Chondrocyte (in vitro differentiated cells): ENCODE measurements around the gene DOCK2. TPM values are rescaled to one million over a fixed set of nuclear protein-coding genes. Genes with fewer than 3 reads are reported as not detected.

Source experiments
- DNase-seq: peaks from one replicate; pipeline ENCODE4 v3.0.0; 2021; ENCODE audit warnings: mixed read lengths, low spot score
- H3K27ac Mint-ChIP-seq: one replicate; pipeline ENCODE4 v1.8.0; 2021; ENCODE audit warnings: mild to moderate bottlenecking, moderate library complexity, mixed read lengths; ENCODE audit not compliant: unreplicated experiment
- H3K27me3 Mint-ChIP-seq: 2 replicates; pipeline ENCODE4 v1.8.0; 2021; ENCODE audit warnings: low read depth, mixed read lengths
- H3K36me3 Mint-ChIP-seq: 2 replicates; pipeline ENCODE4 v1.8.0; 2021; ENCODE audit warnings: low read depth, mixed read lengths
- H3K4me1 Mint-ChIP-seq: 2 replicates; pipeline ENCODE4 v1.8.0; 2021; ENCODE audit warnings: low read depth, mild to moderate bottlenecking, mixed read lengths
- H3K4me3 Mint-ChIP-seq: one replicate; pipeline ENCODE4 v1.8.0; 2021; ENCODE audit warnings: mild to moderate bottlenecking, moderate library complexity, mixed read lengths; ENCODE audit not compliant: unreplicated experiment
- H3K9me3 Mint-ChIP-seq: 2 replicates; pipeline ENCODE4 v1.8.0; 2021; ENCODE audit warnings: low read depth, mixed read lengths
- CTCF ChIP-seq: fragments of 200-600 bp; sonication (generic); IDR thresholded peaks from 2 replicates; pipeline ENCODE4 v1.5.0; 2021; ENCODE audit warnings: antibody characterized with exemption, mild to moderate bottlenecking, moderate library complexity
- total RNA-seq: library from RNA; stranded (reverse); gene quantifications from 3 replicates; pipeline ENCODE4 v1.2.1, GENCODE V29; 2021

DOCK2 gene
- total RNA-seq, 1 donor from 2014 or later: 3.1 TPM

- no peak overlapping the region for H3K27ac Mint-ChIP-seq
- no peaks in the 10 kb centered on the region for H3K27me3 Mint-ChIP-seq
- H3K36me3 Mint-ChIP-seq: no peaks in the 10 kb centered on the region
Observed at GRCh38 chr5:169754737-169755136, 117.7 kb downstream of the DOCK2 start.

GRCh38 chr5:169756071-169756765 lies 119.1 kb downstream of the DOCK2 start:
- Mint-ChIP-seq H3K4me3 (no peak overlapping the region), H3K4me1 (peaks cover 5% of the 10 kb centered on the region), H3K9me3 (peaks cover 5% of the 10 kb centered on the region), H3K36me3 (peaks cover 2% of the 10 kb centered on the region), H3K27ac (no peak overlapping the region), H3K27me3 (no peaks in the 10 kb centered on the region)
- no peak for TF ChIP-seq CTCF
- DNase-seq: no peak

More at GRCh38 chr5:169754737-169755136, 117.7 kb downstream of the DOCK2 start:
- no peak for DNase-seq
- no peak for TF ChIP-seq CTCF
- H3K4me3 Mint-ChIP-seq: no peak overlapping the region
- H3K9me3 Mint-ChIP-seq: no peaks in the 10 kb centered on the region
- H3K4me1 Mint-ChIP-seq: peaks cover 5% of the 10 kb centered on the region

GRCh38 chr5:169757016-169757415 lies 119.9 kb downstream of the DOCK2 start:
- H3K27me3 Mint-ChIP-seq: no peaks in the 10 kb centered on the region
- H3K4me3 Mint-ChIP-seq: no peak overlapping the region
- peaks cover 2% of the 10 kb centered on the region for H3K36me3 Mint-ChIP-seq
- H3K4me1 Mint-ChIP-seq: peaks cover 5% of the 10 kb centered on the region
- no peak for DNase-seq
- no peak overlapping the region for H3K27ac Mint-ChIP-seq
- TF ChIP-seq CTCF: no peak
- H3K9me3 Mint-ChIP-seq: peaks cover 5% of the 10 kb centered on the region

DNA sequence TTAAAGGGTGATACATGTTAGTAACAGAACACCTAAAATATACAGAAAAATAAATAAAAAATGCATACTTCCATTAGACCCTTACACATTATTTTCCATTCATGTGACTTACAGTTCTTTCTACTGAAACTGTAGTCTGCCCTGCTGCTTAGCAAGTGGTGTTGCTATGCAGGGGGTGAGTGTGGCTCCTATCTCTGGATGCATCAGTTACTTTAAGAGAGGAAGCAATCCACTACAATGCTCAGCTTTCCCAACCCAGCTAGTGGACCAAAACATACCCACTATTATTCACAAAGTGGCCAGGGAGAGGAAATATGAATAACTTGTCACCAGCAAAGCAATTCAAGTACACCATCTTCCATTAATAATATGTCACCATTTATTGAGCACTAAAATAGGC lies 121.8 kb downstream of the DOCK2 start:
- H3K9me3 Mint-ChIP-seq: peaks cover 5% of the 10 kb centered on the region
- H3K27me3 Mint-ChIP-seq: no peaks in the 10 kb centered on the region

DNA sequence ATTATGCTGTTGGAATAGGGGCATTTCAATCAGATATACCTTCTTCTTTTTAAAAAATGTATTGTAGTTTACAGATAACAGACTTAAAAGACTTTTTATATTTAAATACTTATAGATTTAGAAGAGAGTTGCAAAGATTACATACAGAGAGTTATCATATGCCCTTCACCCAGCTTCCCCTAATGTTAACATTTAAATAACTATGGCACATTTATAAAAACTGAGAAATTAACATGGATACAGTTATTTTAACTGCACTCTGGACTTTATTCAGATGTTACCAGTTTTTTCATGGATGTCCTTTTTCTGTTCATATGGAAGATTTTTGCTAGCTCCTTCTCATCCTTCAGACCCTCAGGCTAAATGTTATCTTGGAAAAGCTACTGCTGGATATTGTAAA lies 123.2 kb downstream of the DOCK2 start:
- H3K4me1 Mint-ChIP-seq: peaks cover 12% of the 10 kb centered on the region
- DNase-seq: no peak
- peaks cover 2% of the 10 kb centered on the region for H3K36me3 Mint-ChIP-seq
- no peaks in the 10 kb centered on the region for H3K27me3 Mint-ChIP-seq
- H3K27ac Mint-ChIP-seq: no peak overlapping the region
- no peak overlapping the region for H3K4me3 Mint-ChIP-seq
- peaks cover 5% of the 10 kb centered on the region for H3K9me3 Mint-ChIP-seq
- no peak for TF ChIP-seq CTCF

More for the DNA sequence above, 121.8 kb downstream of the DOCK2 start:
- no peak for TF ChIP-seq CTCF
- DNase-seq: no peak
- Mint-ChIP-seq H3K27ac (no peak overlapping the region), H3K36me3 (peaks cover 2% of the 10 kb centered on the region), H3K4me1 (peaks cover 13% of the 10 kb centered on the region), H3K4me3 (no peak overlapping the region)
